Activated CD4-positive, alpha-beta memory T cell treated with anti-CD3 and anti-CD28 coated beads for 36 hours (primary cell): ENCODE measurements around the gene PTPRA. TPM values are rescaled to one million over a fixed set of nuclear protein-coding genes. Genes with fewer than 3 reads are reported as not detected.
"Not testable (repeated sequence)": the region's sequence is repeated elsewhere in the genome, so short reads cannot be mapped to it uniquely, and the experiment has no call there.

Source experiments
- CTCF ChIA-PET: fragments of 350-600 bp; sonication (Branson Sonifier 250); formaldehyde crosslinking; loops from one replicate; lab custom pipeline; 2021; ENCODE audit warnings: antibody characterized with exemption, inconsistent platforms; lab: Charles Lee
- POLR2A ChIA-PET: fragments of 350-600 bp; sonication (Branson Sonifier 250); formaldehyde crosslinking; loops from one replicate; lab custom pipeline; 2021; ENCODE audit warnings: antibody characterized with exemption; lab: Charles Lee
- DNase-seq: peaks from one replicate; pipeline ENCODE4 v3.0.0-alpha.2; 2020
- H3K27ac Mint-ChIP-seq: one replicate; pipeline ENCODE4 v1.8.0; 2021; ENCODE audit warnings: mixed read lengths
- H3K27me3 Mint-ChIP-seq: one replicate; pipeline ENCODE4 v1.8.0; 2021; ENCODE audit warnings: mixed read lengths
- H3K36me3 Mint-ChIP-seq: one replicate; pipeline ENCODE4 v1.8.0; 2021; ENCODE audit warnings: mixed read lengths
- H3K4me1 Mint-ChIP-seq: one replicate; pipeline ENCODE4 v1.8.0; 2021; ENCODE audit warnings: low read depth, mixed read lengths
- H3K4me3 Mint-ChIP-seq: one replicate; pipeline ENCODE4 v1.8.0; 2021; ENCODE audit warnings: mild to moderate bottlenecking, mixed read lengths
- H3K9me3 Mint-ChIP-seq: one replicate; pipeline ENCODE4 v1.8.0; 2021; ENCODE audit warnings: mixed read lengths
- intact Hi-C: fragments of 100-400 bp; cut with micrococcal nuclease; formaldehyde crosslinking; loops from one replicate; pipeline ENCODE4 v1.15.1; 2023
- total RNA-seq, 2 experiments: library from RNA; stranded (reverse); gene quantifications; one replicate each; pipeline ENCODE4 v1.2.3, GENCODE V29; 2021

The PTPRA gene
- total RNA-seq, 2 experiments from 2014 or later: 61.1 to 62.8 TPM

DNA sequence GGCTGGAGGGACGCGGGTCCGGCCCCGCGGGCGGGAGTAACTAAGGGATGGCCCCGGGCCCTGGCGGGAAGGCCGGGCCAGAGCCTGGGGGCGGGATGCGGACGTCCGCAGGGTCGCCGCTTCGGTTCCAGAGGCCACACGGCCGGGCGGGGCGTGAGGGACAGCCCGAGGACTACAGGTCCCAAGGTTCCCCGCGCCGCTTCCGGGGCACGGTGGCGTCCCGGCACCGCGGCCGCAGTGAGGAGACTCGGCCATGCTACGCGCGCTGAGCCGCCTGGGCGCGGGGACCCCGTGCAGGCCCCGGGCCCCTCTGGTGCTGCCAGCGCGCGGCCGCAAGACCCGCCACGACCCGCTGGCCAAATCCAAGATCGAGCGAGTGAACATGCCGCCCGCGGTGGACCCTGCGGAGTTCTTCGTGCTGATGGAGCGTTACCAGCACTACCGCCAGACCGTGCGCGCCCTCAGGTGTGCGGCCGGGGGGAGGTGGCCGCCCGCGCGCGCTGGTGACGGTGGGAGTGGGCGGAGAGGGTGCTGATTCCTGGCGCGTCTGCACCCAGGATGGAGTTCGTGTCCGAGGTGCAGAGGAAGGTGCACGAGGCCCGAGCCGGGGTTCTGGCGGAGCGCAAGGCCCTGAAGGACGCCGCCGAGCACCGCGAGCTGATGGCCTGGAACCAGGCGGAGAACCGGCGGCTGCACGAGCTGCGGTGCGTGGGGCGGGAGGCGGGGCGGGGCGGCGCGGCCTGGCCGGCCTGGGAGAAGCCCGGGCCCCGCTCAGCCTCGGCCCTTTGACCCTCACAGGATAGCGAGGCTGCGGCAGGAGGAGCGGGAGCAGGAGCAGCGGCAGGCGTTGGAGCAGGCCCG, 172.8 kb downstream of the PTPRA start, which contains the start of gene MRPS26:
TSS of gene MRPS26 (plus strand) at position 237 of the 861 bp plus-strand sequence. CDS start at position 254, 17 bp downstream.
- Mint-ChIP-seq H3K36me3 (peaks cover 38% of the 10 kb centered on the region), H3K4me1 (peaks cover 33% of the 10 kb centered on the region), H3K4me3 (peak within 1 kb of the TSS; percentile 97), H3K27ac (peak within 1 kb of the TSS; percentile 89), H3K9me3 (no peaks in the 10 kb centered on the region), H3K27me3 (no peaks in the 10 kb centered on the region)
- ChIA-PET CTCF (interaction anchor here (0.9 to 1.8 kb wide), 4 partner anchors 8 to 45 kb away, joined by 3 to 5 read pairs (median 4); no protein-coding TSS in a partner anchor), POLR2A (interaction anchor here (0.8 to 1.6 kb wide), 5 partner anchors 10 to 34 kb away, joined by 3 to 10 read pairs (median 4); no protein-coding TSS in a partner anchor)
- DNase-seq: peak; percentile 89
- intact Hi-C loops: loop anchor here (1.0 to 5.0 kb wide), 2 partner anchors 32 to 111 kb away; partner anchors contain the start of genes FASTKD5 and UBOX5

DNA sequence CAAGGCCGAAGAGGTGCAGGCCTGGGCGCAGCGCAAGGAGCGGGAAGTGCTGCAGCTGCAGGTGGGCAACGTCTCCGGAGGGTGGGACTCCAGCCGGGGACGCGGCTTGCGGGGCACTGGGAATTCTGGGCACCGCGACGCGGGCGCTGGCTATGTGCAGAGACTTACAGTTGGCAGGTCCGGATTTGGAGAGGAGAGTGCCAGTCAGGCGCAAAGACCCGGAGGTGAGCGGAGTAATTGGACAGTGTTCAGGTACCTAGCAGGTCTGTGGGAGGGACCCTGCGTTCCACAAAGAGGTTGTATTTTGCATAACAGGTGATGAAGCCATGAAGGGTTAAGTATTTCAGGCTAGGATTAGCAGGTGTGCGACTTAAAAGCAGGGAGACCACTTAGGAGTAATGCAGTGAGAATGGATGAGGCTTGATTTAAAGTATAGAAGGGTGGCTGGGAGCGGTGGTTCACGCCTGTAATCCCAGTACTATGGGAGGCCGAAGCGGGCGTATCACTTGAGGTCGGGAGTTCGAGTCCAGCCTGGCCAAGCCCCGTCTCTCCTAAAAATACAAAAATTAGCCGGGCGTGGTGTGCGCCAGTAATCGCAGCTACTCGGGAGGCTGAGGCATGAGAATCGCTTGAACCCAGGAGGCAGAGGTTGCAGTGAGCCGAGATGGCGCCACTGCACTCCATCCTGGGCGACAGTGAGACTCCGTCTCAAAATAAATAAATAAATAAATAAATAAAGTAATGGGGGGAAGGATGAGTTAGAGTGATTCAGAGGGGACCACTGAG, 173.6 kb downstream of the PTPRA start:
- Mint-ChIP-seq H3K27me3 (no peaks in the 10 kb centered on the region), H3K4me3 (peak overlapping the region; percentile 97), H3K36me3 (peaks cover 38% of the 10 kb centered on the region), H3K27ac (peak overlapping the region; percentile 89), H3K9me3 (no peaks in the 10 kb centered on the region), H3K4me1 (peaks cover 35% of the 10 kb centered on the region)
- intact Hi-C loops: loop anchor here (5.0 kb wide), 1 partner anchor 110 kb away; the partner anchor contains the start of genes FASTKD5 and UBOX5
- ChIA-PET CTCF (interaction anchor here (0.5 kb wide), 1 partner anchor 70 kb away, joined by 3 read pairs; no protein-coding TSS in a partner anchor), POLR2A (interaction anchor here (1.1 to 1.6 kb wide), 3 partner anchors 16 to 358 kb away, joined by 3 to 6 read pairs (median 4); no protein-coding TSS in a partner anchor)
- peak; percentile 38 for DNase-seq

DNA sequence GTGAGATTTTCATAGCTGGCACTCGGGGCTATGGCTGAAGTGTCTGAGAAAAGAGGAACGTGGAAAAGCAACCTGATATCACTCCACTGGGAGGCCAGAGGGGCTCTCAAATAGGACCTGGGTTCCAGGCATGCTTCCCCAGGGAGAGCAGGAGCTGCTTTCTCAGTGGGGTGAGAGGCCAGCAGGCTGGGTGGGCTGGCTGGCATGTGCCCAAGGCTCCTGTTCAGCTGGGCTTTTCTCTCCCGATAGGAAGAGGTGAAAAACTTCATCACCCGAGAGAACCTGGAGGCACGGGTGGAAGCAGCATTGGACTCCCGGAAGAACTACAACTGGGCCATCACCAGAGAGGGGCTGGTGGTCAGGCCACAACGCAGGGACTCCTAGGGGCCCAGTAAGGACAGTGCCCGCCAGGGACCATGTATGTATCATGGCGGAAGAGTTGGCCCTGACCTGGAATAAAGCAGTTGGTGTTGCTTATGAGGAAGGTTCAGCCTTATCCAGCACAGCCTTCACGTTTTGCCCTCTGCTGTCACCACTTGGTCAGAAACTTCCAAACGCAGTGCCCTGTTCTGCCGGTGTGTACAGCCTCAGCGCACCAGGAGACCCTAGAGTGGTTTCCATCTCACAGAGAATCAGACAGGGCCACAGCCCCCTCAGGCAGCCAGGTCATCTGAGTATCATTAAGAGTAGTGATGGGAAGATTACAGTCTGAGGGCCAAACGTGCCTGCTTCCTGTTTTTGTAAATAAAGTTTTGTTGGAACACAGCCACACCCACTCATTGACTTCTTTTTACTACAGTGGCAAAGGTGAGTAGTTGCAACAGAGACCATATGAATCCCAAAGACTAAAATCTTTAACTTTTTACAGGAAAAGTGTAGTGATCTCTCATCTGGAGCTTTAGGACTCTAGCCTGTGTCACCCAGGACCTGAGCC, 174.5 kb downstream of the PTPRA start:
- peaks cover 35% of the 10 kb centered on the region for H3K4me1 Mint-ChIP-seq
- ChIA-PET CTCF (no interaction called here), POLR2A (interaction anchor here (1.1 to 1.6 kb wide), 3 partner anchors 17 to 359 kb away, joined by 3 to 6 read pairs (median 4); no protein-coding TSS in a partner anchor)
- peak overlapping the region; percentile 74 for H3K27ac Mint-ChIP-seq
- no peak for DNase-seq
- H3K9me3 Mint-ChIP-seq: no peaks in the 10 kb centered on the region
- H3K4me3 Mint-ChIP-seq: peak overlapping the region; percentile 97
- intact Hi-C loops: loop anchor here (5.0 kb wide), 1 partner anchor 110 kb away; the partner anchor contains the start of genes FASTKD5 and UBOX5
- H3K36me3 Mint-ChIP-seq: peaks cover 38% of the 10 kb centered on the region
- H3K27me3 Mint-ChIP-seq: no peaks in the 10 kb centered on the region

DNA sequence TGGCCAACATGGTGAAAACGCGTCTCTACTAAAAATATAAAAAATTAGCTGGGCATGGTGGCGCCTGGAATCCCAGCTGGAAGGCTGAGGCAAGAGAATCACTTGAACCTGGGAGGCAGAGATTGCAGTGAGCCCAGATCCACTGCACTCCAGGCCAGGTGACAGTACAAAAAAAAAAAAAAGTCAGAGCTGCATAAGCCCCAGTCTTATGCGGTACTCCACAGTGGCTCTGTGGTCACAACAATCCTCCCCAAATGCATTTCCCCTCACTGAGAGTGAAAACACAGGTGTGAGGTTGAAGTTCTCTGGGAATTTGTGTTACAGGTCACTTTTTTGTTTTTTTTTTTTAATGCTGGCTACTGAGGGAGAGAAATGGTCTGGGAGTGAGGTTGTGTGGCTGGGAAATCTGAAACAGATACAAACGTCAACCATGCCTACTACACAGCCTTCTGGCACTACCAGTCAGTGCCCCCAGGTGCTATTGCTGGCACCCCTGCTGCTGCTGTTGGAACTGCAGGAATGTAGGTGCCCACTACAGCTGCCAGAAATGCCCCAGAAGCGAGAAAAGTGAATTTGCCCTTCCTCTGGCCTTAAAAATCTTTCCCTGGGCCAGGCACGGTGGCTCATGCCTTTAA, 178.2 kb downstream of the PTPRA start:
- intact Hi-C loops: no loop called here
- CTCF ChIA-PET: interaction anchor here (1.1 kb wide), 1 partner anchor 265 kb away, joined by 3 read pairs; no protein-coding TSS in a partner anchor
- H3K27me3 Mint-ChIP-seq: no peaks in the 10 kb centered on the region
- H3K9me3 Mint-ChIP-seq: no peaks in the 10 kb centered on the region
- peaks cover 33% of the 10 kb centered on the region for H3K36me3 Mint-ChIP-seq
- POLR2A ChIA-PET: interaction anchor here (0.5 to 1.1 kb wide), 2 partner anchors 12 to 41 kb away, joined by 3 read pairs; no protein-coding TSS in a partner anchor
- no peak overlapping the region for H3K4me3 Mint-ChIP-seq
- peak overlapping the region; percentile 23 for H3K27ac Mint-ChIP-seq
- peaks cover 29% of the 10 kb centered on the region for H3K4me1 Mint-ChIP-seq
- DNase-seq: no peak

DNA sequence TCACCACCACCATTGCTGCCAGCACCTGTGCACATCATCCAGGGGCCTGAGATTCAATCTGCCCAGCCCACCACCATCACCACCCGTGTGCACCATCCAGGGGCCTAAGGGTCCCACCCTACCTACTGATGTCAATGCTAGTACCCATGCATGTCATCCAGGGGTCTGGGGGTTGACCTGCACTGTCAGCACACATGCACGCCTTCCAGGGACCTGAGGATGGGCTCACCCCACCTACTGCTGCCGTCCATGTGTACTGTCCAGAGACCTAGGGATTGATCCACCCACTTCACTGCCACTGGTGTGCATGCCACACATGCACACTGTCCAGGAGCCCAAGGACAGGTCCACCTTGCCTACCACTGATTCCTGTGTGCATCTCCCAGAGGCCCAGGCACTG, 186.2 kb downstream of the PTPRA start:
- Mint-ChIP-seq H3K36me3 (no peaks in the 10 kb centered on the region), H3K27me3 (no peaks in the 10 kb centered on the region), H3K4me3 (no peak overlapping the region), H3K27ac (no peak overlapping the region), H3K9me3 (no peaks in the 10 kb centered on the region), H3K4me1 (peaks cover 10% of the 10 kb centered on the region)
- no peak for DNase-seq
- ChIA-PET CTCF (no interaction called here), POLR2A (no interaction called here)
- intact Hi-C loops: no loop called here

DNA sequence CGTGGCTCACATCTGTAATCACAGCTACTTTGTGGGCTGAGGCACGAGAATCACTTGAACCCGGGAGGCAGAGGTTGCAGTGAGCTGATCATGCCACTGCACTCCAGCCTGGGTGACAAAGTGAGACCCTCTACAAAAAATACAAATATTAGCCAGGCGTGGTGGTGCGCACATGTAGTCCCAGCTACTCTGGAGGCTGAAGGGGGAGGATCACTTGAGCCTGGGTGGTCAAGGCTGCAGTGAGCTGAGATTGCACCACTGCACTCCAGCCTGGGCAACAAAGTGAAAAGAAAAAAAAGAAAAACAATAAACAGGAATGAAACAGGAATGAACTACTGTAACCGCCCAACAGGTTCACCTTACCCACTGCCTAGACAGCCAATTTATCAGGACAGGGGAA, 190.8 kb downstream of the PTPRA start:
- H3K4me3 Mint-ChIP-seq, POLR2A ChIA-PET, intact Hi-C loops, DNase-seq, H3K27ac Mint-ChIP-seq, H3K9me3 Mint-ChIP-seq, H3K27me3 Mint-ChIP-seq, H3K36me3 Mint-ChIP-seq: not testable (repeated sequence)
- H3K4me1 Mint-ChIP-seq: peaks cover 14% of the 10 kb centered on the region
- CTCF ChIA-PET: interaction anchor here (0.6 to 1.6 kb wide), 4 partner anchors 10 to 151 kb away, joined by 3 read pairs; no protein-coding TSS in a partner anchor

DNA sequence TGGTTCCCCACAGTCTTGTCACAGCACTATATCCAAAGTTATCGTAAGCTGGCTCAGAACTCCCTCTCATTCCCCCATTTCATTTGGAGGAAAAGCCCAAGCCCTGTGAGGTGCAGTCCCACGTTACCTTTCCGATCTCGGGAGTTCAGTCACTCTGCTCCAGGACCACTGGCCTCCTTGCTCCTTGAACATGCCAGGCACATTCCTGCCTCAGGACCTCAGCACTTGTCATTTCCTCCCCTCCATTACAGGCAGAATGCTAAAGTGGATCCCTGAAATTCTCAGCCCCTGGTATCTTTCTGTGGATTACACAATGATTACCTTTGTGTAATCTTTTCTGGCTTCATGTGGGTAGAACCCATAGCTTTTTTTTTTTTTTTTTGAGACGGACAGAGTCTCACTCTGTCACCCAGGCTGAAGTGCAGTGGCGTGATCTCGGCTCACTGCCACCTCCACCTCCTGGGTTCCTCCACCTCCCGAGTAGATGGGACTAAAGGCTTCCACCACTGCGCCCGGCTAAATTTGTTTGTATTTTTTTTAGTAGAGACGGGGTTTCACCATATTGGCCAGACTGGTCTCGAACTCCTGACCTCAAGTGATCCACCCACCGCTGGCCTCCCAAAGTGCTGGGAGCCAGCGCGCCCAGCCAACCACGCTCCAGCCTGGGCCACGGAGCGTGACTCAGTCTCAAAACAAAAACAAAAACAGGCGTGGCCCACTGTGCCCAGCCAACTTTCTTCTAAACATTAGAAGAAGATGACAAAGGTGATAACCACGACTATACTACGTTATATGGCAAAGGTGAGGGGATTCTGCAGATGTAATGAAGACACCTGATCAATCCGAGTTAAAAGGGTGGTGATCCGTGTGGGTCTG, 194.1 kb downstream of the PTPRA start:
- Mint-ChIP-seq H3K27ac (no peak overlapping the region), H3K4me3 (no peak overlapping the region), H3K4me1 (peaks cover 20% of the 10 kb centered on the region), H3K27me3 (no peaks in the 10 kb centered on the region), H3K9me3 (no peaks in the 10 kb centered on the region), H3K36me3 (no peaks in the 10 kb centered on the region)
- DNase-seq: no peak
- ChIA-PET CTCF (interaction anchor here (1.0 to 1.9 kb wide), 2 partner anchors 11 to 14 kb away, joined by 4 to 8 read pairs; no protein-coding TSS in a partner anchor), POLR2A (no interaction called here)
- intact Hi-C loops: no loop called here

DNA sequence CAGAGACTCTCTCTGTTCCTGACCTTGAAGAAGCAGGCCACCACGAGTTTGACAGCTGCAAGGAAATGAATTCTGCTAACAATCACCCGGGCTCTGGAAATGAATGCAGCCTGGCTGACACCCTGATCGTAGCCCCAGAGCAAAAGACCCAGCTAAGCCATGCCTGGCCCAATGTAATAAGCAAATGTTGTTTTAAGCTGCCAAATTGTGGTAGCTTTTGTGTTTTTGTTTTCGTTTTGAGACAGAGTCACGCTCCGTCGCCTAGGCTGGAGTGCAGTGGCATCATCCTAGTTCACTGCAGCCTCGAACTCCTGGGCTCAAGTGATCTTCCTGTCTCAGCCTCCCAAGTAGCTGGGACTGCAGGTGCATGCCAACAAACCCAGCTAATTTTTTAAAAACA, 194.8 kb downstream of the PTPRA start:
- peaks cover 27% of the 10 kb centered on the region for H3K4me1 Mint-ChIP-seq
- ChIA-PET CTCF (interaction anchor here (1.0 to 1.9 kb wide), 2 partner anchors 11 to 15 kb away, joined by 4 to 8 read pairs; no protein-coding TSS in a partner anchor), POLR2A (no interaction called here)
- no peaks in the 10 kb centered on the region for H3K9me3 Mint-ChIP-seq
- no peak for DNase-seq
- no peak overlapping the region for H3K27ac Mint-ChIP-seq
- H3K4me3 Mint-ChIP-seq: no peak overlapping the region
- H3K27me3 Mint-ChIP-seq: no peaks in the 10 kb centered on the region
- intact Hi-C loops: no loop called here
- H3K36me3 Mint-ChIP-seq: no peaks in the 10 kb centered on the region

DNA sequence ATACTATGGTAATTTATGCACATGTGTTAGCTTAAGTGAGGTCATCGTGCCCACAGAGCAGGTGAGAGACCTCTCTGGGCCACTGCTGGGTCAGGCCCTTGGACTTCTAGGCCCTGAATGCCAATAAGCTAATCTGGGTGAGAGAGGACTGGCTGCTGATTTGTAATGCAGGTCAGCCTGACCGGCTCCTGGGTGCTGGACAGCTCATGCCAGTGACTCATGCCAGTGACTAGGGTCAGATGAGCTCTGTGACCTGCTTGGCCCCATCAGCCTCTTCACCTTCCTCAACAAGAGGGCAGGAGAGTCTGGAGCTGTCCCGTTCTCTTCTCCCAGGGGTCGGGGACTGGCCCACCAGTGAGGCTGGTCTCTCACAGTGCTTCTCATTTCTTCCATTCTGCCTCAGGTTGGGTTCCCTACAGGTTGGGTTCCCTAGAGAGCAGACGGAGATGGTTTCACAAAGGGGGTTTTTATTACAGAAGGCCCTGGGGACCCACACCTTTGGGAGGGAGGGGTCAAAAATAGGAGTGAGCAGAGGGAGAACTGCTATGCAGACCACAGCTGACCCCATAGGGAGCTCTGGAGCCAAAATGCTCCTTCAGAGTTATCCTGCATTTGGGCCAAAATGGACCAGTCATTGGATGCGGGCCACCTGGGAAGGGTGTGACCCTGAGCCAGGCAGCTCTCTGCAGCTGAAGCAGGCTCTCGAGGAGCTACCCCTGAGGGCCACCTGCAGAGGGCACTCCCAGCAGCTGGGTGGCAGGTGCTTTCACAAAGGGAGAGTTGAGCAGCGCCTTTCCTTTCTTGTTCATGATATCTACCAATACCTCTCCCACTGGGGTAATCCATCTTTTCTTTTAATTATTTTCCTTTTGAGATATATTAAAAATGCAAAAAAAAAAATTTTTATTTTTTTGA, 196.0 kb downstream of the PTPRA start:
- H3K27ac Mint-ChIP-seq: no peak overlapping the region
- intact Hi-C loops: no loop called here
- ChIA-PET POLR2A (interaction anchor here (1.0 kb wide), 1 partner anchor 24 kb away, joined by 3 read pairs; the partner anchor contains the start of gene MRPS26), CTCF (interaction anchor here (1.0 to 1.9 kb wide), 7 partner anchors 8 to 247 kb away, joined by 3 to 8 read pairs (median 5); no protein-coding TSS in a partner anchor)
- DNase-seq: peak; percentile 56
- H3K9me3 Mint-ChIP-seq: no peaks in the 10 kb centered on the region
- H3K27me3 Mint-ChIP-seq: no peaks in the 10 kb centered on the region
- H3K4me3 Mint-ChIP-seq: no peak overlapping the region
- peaks cover 28% of the 10 kb centered on the region for H3K4me1 Mint-ChIP-seq
- H3K36me3 Mint-ChIP-seq: no peaks in the 10 kb centered on the region
